Tibial nerve (tissue), 3 donors: Measurements from ENCODE around the gene CSNK2A2.

Experiments used
- POLR2A ChIP-seq, 2 donors: fragments of 450-650 bp; IDR thresholded peaks; one replicate each; pipeline ENCODE4 v1.6.1; 2017; ENCODE audit warnings: antibody characterized with exemption in 2 of 2, mild to moderate bottlenecking in 2 of 2, moderate library complexity in 2 of 2
- TF ChIP-seq, protein P1 (sequence below), 5 experiments: fragments of 200-600 bp in 3 of 5; fragments of 450-650 bp in 2 of 5; sonication (generic) in 3 of 5; IDR thresholded peaks; one replicate each; pipeline ENCODE4 v1.5.1; 2016 to 2019; ENCODE audit warnings: antibody characterized with exemption in 5 of 5, mild to moderate bottlenecking in 3 of 5, moderate library complexity in 2 of 5

DNA sequence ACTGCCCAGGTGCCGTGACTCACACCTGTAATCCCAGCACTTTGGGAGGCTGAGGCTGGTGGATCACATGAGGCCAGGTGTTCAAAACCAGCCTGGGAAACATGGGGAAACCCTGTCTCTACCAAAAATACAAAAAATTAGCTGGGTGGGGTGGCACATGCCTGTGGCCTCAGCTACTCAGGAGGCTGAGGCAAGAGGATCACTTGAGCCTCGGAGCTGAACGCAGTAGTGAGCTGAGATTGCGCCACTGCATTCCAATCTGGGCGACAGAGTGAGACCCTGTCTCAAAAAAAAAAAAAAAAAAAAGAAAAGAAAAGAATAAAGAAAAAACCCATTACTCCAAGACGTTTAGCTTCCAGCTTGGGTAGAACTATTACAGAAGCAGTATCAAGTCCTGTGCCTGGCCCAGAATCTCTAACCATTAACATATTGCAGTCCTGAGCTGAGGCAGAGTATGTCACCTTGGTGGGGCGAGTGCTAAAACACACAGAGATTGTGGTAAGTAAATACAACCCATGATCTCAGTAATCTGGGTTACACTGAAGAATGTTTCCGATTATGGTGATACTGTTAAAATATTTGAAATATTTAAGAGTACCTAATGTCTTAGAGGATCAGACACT, 45.5 kb downstream of the CSNK2A2 start:
- TF ChIP-seq, protein P1, sequence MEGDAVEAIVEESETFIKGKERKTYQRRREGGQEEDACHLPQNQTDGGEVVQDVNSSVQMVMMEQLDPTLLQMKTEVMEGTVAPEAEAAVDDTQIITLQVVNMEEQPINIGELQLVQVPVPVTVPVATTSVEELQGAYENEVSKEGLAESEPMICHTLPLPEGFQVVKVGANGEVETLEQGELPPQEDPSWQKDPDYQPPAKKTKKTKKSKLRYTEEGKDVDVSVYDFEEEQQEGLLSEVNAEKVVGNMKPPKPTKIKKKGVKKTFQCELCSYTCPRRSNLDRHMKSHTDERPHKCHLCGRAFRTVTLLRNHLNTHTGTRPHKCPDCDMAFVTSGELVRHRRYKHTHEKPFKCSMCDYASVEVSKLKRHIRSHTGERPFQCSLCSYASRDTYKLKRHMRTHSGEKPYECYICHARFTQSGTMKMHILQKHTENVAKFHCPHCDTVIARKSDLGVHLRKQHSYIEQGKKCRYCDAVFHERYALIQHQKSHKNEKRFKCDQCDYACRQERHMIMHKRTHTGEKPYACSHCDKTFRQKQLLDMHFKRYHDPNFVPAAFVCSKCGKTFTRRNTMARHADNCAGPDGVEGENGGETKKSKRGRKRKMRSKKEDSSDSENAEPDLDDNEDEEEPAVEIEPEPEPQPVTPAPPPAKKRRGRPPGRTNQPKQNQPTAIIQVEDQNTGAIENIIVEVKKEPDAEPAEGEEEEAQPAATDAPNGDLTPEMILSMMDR (IDR thresholded peaks at IDR 0.05): no peak
- no peak for TF ChIP-seq POLR2A (IDR thresholded peaks at IDR 0.05)
